Suprapubic skin (tissue), 4 donors: ENCODE measurements around the gene RERE.

ENCODE experiments used
- EP300 ChIP-seq: sonication (generic); formaldehyde crosslinking; IDR thresholded peaks from one replicate; pipeline ENCODE4 v1.6.1; 2017; ENCODE audit warnings: antibody characterized with exemption
- POLR2A ChIP-seq, 2 donors: fragments of 450-650 bp; IDR thresholded peaks; one replicate each; pipeline ENCODE4 v1.6.1; 2017; ENCODE audit warnings: antibody characterized with exemption in 2 of 2, mild to moderate bottlenecking in 2 of 2, moderate library complexity in 2 of 2
- POLR2AphosphoS5 ChIP-seq, 3 donors: sonication (generic); formaldehyde crosslinking; IDR thresholded peaks; one replicate each; pipeline ENCODE4 v1.6.1; 2017; ENCODE audit warnings: antibody characterized with exemption in 3 of 3
- TF ChIP-seq, protein P1 (sequence below), 2 donors: fragments of 200-600 bp in 1 of 2; fragments of 450-650 bp in 1 of 2; sonication (generic) in 1 of 2; IDR thresholded peaks; one replicate each; pipeline ENCODE4 v1.5.1; 2016 to 2019; ENCODE audit warnings: antibody characterized with exemption in 2 of 2, mild to moderate bottlenecking in 1 of 2, moderate library complexity in 1 of 2

DNA sequence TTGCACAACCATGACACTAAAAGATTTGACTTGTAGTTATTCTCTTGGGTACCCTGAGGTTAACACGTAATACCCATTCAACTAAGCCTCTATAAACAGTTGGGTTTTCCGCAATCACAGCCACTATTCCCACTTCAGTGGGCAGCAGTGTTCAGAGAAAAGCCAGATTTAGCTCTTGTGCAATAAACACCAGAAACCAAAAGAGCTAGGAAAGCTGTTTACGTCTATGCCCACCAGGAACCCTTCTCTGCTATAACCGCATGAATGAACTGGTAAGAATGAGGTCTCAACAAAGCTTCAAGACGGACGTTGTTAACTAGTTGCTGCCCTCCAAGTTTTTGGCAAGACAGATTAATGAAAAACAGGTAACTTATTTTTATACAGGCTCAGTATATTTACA, 398.3 kb downstream of the RERE start:
- TF ChIP-seq, protein P1, sequence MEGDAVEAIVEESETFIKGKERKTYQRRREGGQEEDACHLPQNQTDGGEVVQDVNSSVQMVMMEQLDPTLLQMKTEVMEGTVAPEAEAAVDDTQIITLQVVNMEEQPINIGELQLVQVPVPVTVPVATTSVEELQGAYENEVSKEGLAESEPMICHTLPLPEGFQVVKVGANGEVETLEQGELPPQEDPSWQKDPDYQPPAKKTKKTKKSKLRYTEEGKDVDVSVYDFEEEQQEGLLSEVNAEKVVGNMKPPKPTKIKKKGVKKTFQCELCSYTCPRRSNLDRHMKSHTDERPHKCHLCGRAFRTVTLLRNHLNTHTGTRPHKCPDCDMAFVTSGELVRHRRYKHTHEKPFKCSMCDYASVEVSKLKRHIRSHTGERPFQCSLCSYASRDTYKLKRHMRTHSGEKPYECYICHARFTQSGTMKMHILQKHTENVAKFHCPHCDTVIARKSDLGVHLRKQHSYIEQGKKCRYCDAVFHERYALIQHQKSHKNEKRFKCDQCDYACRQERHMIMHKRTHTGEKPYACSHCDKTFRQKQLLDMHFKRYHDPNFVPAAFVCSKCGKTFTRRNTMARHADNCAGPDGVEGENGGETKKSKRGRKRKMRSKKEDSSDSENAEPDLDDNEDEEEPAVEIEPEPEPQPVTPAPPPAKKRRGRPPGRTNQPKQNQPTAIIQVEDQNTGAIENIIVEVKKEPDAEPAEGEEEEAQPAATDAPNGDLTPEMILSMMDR (IDR thresholded peaks at IDR 0.05): no peak
- TF ChIP-seq EP300 (no peak), POLR2AphosphoS5 (IDR thresholded peaks at IDR 0.05) (no peak), POLR2A (IDR thresholded peaks at IDR 0.05) (no peak)
